Measurements from ENCODE around the gene ATG4B.

Gene ATG4B

DNA sequence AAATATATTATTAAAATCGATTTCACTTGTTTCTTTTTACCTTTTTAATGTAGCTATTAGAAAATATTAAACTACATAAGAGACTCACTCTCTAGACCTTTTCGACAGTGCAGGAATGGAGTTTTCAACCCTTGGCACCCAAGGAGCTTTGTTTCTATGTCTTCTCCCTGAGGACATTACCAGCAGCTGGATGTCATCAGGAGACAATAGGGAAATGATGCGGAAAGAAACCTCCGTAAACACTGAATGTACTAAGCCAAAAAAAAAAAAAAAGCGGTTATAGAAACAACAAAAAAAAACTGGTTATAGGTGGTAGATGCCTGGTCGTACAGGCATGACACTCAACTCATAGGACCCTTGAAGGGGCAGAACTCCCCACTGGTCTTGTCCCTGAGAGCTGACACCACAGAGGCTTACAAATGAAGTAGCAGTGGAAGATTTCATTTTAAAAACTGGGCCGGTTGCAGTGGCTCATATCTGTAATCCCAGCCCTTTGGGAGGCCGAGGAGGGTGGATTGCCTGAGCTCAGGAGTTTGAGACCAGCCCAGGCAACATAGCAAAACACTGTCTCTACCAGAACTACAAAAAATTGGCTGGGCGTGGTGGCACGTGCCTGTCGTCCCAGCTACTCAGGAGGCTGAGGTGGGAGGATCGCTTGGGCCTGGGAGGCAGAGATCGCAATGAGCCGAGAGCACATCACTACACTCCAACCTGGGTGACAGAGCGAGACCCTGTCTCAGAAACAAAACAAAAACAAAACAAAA is 24.3 kb upstream of the ATG4B start:
- no peak for DNase-seq

DNA sequence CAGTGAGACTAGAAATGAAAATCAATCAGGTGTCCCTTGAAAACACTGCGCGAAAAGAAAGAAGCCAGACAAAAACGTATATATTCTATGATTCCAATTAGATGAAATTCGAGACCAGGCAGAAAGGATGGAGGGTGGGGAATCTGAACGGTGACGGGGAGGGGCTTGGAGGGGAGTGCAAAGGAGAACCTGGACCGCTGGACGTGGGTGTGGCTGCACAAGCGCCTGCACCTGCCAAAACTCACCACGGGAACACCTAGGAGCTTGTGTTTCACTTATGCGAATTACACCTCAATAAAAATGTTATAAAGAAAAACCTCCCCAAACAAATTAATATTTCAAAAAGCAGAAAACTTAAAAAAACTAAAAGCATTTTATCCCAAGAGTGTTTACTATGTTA is 22.5 kb upstream of the ATG4B start:
- DNase-seq: no peak

DNA sequence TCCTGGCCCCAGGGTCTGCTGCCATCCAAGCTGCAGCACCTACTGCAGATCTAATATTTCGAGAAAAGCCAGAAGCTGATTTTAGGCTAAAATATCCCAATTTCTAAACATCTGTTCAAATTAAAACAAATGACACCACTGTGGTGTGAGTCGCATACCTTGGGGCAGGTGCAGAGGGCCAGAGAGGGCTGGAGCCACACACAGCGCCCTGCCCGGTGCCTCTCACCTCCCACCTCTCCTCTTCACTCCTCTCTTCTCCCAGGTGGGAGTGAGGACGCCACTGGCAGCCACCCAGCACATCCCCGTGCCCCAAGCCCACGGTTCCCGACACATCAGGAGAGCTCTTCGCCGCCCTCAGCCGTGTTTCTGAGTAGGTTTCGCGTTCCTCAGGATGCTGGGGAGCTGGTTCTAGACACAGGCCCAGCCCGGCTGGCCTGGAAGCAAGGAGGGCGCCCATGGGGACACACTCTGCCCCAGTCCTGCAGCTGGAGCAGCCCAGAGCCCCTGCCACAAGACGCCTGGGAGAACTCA is 21.9 kb upstream of the ATG4B start:
- no peak for DNase-seq

DNA sequence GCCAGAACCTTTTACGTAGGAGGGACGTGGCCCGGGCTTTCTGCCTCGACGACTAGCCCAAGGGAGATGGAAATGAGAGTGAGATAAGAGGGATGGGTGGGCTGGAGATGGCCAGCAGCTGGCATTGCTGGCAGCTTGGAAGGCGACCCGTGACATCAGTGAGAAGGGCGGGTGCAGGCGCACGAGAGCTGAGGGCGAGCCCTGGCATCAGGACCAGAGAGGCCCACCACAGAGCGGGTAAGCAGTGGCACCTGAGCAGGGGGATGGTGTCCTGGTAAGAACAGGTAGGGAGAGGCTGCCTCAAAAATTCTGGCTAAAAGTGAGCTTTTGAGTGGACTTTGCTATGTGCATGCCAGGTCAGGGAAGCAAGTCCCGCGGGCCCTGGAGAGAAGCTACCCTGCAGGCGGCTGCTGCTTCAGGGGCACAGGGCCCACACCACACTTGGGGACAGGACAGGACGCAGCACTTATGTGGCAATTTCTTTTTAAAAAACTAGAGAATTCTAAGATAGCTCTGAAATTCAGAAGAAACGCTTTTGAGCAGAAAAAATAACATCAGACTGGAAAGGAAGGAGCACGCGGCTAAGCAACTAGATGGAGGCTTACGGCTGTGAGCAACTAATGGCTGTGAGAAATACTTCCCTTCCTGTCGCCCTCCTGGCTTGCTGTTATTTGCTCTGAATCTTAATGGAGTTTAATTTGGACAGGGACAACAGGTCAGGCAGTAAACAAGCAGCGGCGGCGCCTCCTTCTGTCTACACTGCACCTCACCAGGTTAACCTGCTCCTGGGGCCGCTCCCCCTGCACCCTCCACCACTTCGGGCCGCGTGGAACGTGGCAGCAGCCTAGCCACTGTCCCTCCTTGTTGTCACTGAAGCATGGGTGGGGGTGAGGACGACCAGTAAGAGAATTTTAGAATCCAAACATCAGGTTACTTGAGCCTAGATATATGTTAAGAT is 21.0 kb upstream of the ATG4B start:
- DNase-seq: no peak

DNA sequence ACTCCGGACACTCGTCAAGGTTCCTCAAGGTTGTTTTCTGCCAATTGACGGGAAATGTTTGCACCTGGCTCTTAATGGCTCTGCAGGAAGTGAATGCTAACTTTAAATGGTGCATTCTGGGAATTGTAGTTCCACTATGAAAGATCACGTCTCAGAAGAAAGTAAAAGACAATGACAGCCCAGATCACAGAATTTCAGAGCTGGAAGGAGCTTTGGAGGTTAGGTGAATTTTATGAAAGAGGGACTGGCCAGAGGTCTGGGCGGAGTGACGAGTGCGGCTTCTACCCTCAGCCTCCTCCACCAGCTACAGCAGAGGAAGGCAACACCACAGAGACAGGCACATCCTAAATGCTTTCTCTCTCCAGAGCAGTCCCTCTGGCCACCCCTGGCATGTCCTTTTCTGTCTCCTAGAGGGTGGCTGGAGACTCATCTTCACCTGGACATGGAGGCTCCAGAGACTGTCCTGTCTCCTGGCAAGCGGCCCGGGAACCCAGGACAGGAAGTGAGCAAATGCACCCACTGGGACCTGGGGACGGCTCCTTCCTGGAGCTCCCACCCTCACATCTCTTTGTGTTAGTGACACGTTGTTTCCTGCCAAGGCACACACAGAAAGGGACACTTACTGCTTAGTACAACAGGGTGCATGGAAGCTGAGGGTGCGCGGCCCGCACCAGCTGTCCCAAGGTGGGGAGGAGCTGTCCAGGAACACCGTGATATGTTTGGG is 19.9 kb upstream of the ATG4B start:
- no peak for DNase-seq

DNA sequence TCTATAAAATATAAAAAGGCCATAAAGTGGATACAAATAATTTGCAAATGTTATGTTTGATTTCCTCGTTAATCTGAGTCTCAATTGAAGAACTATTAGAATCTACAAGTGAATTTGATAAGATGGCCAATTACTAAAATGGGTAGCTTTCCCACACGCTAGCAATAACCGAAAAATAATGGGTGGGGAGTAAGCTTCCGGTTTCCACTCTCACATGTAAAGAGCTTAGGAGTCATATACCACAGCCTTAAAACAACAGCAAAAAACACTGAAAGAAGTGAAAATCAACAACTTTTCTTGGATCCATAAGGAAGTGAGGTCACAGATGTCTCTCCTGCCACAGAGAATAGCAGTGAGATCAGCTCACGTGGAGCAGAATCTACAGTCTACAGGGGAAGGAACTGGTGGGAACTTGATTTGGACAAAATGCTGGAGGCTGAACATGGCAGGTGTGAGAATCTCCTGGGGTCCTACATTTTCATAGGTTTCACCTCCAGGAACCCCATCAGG is 19.1 kb upstream of the ATG4B start:
- DNase-seq: no peak

DNA sequence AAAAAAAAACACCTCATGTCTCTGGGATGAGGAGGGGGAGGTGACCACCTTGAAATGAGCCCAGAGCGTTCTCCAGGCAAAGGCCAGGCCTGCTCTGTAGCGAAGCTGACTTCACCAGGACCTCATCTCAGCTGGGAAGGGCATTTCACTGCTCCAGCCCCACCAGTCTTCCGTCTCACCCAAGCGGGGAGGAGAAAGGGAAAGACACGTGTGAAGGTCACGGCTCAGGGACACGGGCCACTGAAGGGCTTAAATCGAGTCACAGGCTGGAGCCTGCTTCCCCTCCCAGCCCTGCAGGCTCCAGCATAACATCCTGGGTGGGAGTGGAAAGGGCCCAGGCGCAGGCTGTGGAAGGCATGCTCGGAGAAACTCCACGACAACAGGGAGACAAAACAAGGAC is 18.7 kb upstream of the ATG4B start:
- no peak for DNase-seq

DNA sequence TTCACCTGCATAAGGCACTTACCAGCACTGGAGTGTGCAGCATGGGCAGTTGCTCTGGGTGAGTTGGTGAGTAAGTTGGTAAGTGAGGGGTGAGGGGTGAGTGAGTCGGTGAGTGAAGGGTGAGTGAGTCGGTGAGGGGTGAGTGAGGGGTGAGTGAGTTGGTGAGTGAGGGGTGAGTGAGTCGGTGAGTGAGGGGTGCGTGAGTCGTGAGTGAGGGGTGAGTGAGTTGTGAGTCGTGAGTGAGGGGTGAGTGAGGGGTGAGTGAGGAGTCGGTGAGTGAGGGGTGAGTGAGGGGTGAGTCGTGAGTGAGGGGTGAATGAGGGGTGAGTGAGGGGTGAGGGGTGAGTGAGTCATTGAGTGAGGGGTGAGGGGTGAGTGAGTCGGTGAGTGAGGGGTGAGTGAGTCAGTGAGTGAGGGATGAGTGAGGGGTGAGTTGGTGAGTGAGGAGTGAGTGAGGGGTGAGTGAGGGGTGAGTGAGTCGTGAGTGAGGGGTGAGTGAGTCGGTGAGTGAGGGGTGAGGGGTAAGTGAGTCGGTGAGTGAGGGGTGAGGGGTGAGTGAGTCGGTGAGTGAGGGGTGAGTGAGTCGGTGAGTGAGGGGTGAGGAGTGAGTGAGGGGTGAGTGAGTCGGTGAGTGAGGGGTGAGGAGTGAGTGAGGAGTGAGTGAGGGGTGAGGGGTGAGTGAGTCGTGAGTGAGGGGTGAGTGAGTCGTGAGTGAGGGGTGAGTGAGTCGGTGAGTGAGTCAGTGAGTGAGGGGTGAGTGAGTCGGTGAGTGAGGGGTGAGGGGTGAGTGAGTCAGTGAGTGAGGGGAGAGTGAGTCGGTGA is 17.7 kb upstream of the ATG4B start:
- no peak for DNase-seq

DNA sequence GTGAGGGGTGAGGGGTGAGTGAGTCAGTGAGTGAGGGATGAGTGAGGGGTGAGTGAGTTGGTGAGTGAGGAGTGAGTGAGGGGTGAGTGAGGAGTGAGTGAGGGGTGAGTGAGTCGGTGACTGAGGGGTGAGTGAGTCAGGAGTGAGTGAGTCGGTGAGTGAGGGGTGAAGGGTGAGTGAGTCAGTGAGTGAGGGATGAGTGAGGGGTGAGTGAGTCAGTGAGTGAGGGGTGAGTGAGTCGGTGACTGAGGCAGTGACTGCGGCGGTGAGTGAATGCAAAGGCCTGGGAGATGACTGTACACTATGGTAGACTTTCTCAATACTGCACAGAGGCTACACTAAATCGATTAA is 17.1 kb upstream of the ATG4B start:
- DNase-seq: no peak

DNA sequence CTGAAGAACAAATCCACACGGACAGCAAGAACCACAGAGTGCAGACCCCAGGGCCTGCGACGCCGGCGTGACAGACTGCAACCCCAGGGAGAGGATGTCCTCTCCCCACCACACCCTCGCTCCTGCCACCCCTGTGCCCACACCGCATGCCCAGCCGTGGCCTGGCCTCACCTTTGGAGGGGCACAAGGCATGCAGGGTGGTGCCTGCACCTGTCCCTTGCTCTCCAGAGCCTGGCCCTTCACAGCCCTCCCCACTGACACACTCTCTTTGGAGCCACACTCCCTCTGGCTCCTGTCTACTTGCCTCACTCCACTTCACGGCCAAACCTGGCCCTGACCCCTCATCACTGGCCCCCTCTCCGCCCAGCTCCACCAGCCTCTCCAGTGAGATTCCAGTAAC is 9.8 kb upstream of the ATG4B start:
- DNase-seq: no peak

DNA sequence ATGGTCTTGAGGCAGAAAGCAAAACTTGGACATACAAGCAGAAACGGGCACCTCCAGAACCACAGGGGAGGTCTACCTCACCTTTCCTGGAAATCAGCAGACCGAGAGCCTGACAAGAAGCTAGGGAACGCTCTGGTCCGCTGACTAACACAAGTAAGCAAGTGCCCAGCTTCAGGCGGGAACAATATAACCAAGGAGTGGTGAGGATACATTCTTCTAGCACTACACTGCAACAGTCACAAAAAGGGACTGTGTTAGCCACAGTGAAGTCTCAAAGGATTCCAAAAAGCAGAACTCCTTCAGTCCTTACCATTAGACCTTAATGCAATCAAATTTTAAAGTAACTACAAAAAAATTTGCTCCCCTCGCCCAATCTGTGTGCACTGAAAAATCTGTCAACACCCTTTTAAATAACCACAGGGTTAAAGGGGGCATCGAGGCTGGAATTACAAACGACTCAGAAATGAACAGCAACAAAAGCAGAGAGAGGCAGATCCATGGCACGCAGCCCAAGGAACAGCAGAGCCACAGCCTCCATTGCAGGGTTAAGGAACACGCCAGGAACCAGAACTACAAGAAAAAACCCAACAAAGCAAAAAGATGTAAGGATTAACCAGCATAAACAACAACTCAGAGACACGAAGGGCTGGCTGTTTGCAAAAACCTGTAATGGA is 7.6 kb upstream of the ATG4B start:
- no peak for DNase-seq

DNA sequence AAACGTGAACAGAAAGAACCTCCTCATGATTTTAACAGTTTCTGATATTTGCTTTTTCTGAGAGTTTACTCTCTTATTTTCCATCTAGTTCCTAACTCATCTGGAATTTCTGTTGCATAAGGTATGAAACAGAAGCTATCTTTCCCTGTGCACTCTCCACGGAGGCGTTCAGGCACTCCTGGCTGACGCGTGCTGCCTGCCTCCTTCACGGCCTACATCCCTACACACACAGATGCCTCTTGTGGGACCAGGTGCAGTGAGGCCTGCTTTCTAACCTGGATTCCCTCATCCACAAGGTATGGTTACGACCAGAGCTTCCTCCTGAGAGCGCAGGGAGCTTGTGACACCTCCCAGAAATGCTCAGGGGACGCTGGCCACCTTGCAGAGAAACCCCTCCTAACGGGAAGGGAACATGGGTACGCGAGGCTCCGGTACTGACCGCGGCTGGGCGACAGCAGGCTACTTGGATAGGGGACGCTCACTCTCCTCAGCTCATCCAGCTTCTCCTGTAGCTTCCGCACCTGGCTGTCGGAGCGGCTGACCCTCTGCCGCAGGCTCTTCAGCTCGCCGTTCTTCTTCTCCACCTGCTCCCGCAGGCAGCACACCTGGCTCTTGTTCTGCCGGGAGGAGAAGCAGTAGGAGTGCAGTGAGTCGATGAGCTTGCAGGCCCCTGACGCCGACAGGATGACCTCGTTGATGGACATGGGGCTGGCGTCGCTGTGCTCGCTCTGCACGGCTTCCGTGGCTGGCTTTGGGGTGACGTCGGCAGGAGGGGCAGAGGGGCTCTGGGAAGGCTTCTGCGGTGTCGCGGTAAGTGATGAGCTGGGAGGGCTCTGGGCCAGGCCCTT is 4.8 kb upstream of the ATG4B start:
- no peak for DNase-seq

DNA sequence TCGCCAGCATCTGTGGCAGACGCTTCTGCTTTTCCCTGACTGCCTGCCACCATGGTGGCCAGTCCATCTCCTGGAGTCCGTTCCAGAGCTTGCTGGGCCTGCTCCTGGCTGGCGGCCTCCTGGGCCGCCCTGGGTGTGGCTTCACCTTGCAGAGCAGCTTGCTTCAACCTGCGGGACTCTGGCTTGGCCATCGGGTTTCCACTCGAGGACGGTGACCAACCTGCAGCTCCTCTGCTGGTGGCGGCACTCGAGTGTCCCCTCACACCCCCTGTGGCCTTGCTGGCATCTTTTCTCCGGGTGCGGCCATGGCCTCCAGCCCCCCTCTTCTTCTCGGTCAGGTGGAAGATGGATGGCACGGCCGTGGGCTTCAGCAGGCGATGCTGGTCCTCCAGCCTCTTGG is 3.9 kb upstream of the ATG4B start:
- DNase-seq: no peak

DNA sequence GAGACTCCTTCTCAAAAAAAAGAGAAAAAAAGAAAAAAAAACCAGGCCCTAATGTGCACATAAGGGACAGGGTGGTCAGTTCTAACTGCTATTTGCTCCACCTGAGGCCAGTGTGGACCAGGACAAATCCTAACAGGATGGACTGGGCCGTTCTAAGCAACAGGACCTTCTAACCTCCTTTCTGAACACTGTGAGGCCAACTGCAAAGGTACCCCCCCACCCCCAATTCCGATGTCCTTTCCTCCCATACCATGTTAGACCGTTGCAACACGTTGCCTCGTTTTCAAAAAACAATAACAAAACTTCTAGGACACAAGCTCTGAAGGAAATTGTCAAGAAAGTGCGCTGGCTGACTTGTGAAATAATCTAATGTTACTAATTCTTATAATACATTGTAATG is 1.7 kb upstream of the ATG4B start:
- DNase-seq: no peak

DNA sequence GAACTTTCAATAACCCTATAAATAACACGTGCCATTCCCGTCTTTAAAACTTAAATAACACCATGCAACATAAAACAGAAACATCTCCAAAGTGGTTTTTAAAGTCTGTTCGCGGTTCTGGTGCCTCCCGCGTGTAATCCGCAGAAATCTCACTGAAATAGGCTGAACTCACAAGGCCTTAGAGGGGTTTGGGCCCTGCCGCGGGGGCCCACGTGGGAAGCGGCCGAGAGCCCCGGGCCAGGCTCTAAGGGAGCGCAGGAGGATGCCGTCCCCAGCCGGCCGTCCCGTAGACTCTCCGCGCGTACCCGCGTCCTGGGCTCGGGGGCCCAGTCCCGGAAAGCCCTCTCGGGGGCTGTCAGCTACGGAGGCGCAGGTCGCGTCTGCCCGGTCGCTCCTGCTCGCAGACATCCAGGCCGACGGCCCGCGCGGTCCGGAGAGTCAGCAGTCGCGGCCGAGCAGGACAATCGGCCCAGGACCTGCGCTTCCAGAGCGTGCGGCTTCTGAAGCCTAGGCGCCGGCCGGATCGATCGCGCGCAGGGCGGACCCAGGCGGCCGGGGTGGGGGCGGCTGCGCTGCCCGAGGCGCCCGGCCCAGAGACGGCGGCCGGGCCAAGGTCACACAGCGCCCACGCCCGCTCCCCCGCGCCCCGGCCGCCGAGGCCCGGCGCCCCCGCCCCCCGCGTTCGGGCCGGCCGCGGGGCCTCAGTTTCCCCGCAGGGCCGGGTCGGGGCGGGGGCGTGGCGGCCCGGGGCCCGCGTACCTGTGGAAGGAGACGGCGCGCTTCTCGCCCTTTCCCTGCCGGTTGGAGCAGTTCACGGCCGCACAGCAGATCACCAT is 1.1 kb upstream of the ATG4B start:
- DNase-seq: no peak

DNA sequence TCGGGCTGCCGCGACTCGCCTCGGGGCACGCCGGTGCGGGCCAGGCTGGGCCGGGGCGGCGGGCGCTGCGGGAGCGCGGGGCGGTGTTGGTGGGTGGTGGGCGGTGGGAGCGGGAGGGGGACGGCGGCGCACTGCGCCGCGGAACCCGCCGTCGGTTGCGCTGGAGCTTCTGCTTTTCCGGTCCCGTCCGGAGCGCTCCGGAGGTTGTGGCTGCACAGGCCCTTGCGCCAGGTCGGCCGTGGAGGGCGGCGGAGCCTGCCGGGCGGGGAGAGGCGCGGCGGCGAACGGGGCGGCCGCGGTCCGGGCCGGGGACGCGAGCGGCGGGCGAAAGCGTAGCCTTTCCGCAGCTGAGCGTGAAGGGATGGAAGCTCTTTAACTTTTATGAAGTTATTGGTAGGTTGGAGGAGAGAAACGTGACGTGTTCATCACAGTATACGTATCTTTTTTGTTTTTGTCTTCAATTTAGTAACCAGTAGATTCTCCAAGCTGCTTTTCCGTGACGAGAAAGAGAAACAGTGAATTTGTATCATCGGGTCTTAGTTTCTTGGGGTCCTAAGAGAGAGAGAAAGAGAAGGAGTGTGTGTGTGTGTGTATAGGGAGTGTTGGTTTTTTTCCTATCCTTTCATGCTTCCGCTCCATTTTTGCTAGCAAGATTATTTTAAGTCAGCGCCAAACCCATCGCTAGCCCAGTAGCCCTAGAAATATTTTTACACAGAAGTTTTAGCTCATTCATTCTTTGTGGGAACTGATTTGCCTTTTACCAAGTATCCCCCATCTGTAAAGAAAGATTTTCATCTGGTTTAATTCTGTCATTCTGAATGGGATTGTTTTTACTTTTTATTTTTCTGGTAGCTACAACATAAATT is 535 bp downstream of the ATG4B start:
- DNase-seq: no peak

DNA sequence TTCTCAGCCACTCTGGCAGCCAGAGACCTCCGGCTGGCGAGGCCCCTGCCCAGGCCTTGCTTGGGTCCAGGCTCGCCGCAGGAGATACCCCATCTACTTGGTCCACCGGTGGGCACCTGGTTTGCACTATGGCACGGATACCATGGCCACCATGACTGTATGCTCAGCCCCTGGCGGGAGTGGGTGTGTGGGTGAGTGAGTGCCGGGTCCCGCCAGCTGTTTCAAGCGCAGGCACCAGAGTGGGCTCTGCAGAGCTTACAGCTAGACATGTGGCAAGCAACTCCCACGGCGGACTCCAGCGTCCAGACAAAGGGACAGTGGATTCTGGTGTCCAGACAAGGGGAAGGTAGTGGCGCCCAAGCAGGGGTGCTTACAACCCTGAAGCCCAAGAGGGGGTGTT is 1.4 kb downstream of the ATG4B start:
- DNase-seq: no peak

DNA sequence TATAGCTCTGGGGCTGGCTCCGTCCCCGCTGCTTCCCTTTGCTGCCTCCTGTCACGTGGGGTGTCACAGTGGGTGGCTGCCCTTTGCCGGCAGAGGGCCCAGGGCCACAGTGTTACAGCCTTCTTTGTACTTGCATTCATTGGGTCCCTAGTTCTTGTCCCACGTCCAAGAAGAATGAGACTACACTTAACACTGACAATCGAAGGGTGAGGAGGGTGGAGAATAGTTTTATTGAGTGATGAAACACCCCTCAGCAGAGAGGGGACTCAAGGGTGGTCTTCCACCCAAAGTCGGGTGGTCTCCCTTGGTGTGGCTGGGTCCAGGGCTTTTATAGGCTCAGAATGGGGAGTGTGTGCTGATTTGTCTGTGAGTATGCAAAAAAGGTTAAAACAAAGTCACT is 1.9 kb downstream of the ATG4B start:
- no peak for DNase-seq

All from NCI-H1417 treated with DMSO at 0.1 percent for 48 hours (cell line).